ENCODE measurements around the gene PKM. TPM values are rescaled to one million over a fixed set of nuclear protein-coding genes. Genes with fewer than 3 reads are reported as not detected.

PKM gene
- total and polyA plus RNA-seq, 2 experiments from 2014 or later: 1,894 to 2,578 TPM

- H3K4me1 ChIP-seq (ENCODE audit: low read depth): no peaks in the 10 kb centered on the region
- DNase-seq (ENCODE audit: low read depth in 1 of 2, low spot score in 1 of 2): no peak
- no peak for TF ChIP-seq CTCF (IDR thresholded peaks at IDR 0.05; ENCODE audit: low read depth, low read length)
- no peaks in the 10 kb centered on the region for H3K27me3 ChIP-seq
- peaks cover 73% of the 10 kb centered on the region for H3K36me3 ChIP-seq
- no peaks in the 10 kb centered on the region for H3K9me3 ChIP-seq (ENCODE audit: low read depth)
- H3K4me3 ChIP-seq: no peak overlapping the region
- no peak overlapping the region for H3K27ac ChIP-seq
Observed at GRCh38 chr15:72252663-72253299, 21.8 kb upstream of the PKM start.

GRCh38 chr15:72249142-72249810 lies 18.3 kb upstream of the PKM start:
- Histone ChIP-seq H3K9me3 (ENCODE audit: low read depth) (no peaks in the 10 kb centered on the region), H3K27ac (no peak overlapping the region), H3K27me3 (no peaks in the 10 kb centered on the region), H3K4me1 (ENCODE audit: low read depth) (no peaks in the 10 kb centered on the region), H3K36me3 (peaks cover 50% of the 10 kb centered on the region), H3K4me3 (no peak overlapping the region)
- no peak for DNase-seq (ENCODE audit: low read depth in 1 of 2, low spot score in 1 of 2)
- TF ChIP-seq CTCF (IDR thresholded peaks at IDR 0.05; ENCODE audit: low read depth, low read length): no peak

GRCh38 chr15:72248514-72248913 lies 17.5 kb upstream of the PKM start:
- H3K4me3 ChIP-seq: no peak overlapping the region
- H3K9me3 ChIP-seq (ENCODE audit: low read depth): no peaks in the 10 kb centered on the region
- TF ChIP-seq CTCF (IDR thresholded peaks at IDR 0.05; ENCODE audit: low read depth, low read length): no peak
- no peaks in the 10 kb centered on the region for H3K4me1 ChIP-seq (ENCODE audit: low read depth)
- H3K27me3 ChIP-seq: no peaks in the 10 kb centered on the region
- H3K36me3 ChIP-seq: peaks cover 42% of the 10 kb centered on the region
- no peak for DNase-seq (ENCODE audit: low read depth in 1 of 2, low spot score in 1 of 2)
- H3K27ac ChIP-seq: no peak overlapping the region

GRCh38 chr15:72242775-72243370 lies 11.9 kb upstream of the PKM start:
- no peaks in the 10 kb centered on the region for H3K27me3 ChIP-seq
- no peak for DNase-seq (ENCODE audit: low read depth in 1 of 2, low spot score in 1 of 2)

GRCh38 chr15:72239652-72240051 lies 8.7 kb upstream of the PKM start:
- no peak for TF ChIP-seq CTCF (IDR thresholded peaks at IDR 0.05; ENCODE audit: low read depth, low read length)
- Histone ChIP-seq H3K36me3 (peaks cover 27% of the 10 kb centered on the region), H3K27me3 (no peaks in the 10 kb centered on the region), H3K4me3 (no peak overlapping the region), H3K9me3 (ENCODE audit: low read depth) (no peaks in the 10 kb centered on the region), H3K27ac (no peak overlapping the region), H3K4me1 (ENCODE audit: low read depth) (no peaks in the 10 kb centered on the region)
- no peak for DNase-seq (ENCODE audit: low read depth in 1 of 2, low spot score in 1 of 2)

More at GRCh38 chr15:72242775-72243370, 11.9 kb upstream of the PKM start:
- Histone ChIP-seq H3K36me3 (peaks cover 30% of the 10 kb centered on the region), H3K4me3 (no peak overlapping the region), H3K4me1 (ENCODE audit: low read depth) (no peaks in the 10 kb centered on the region), H3K9me3 (ENCODE audit: low read depth) (no peaks in the 10 kb centered on the region), H3K27ac (no peak overlapping the region)
- no peak for TF ChIP-seq CTCF (IDR thresholded peaks at IDR 0.05; ENCODE audit: low read depth, low read length)
